Endodermal cell (in vitro differentiated cells): ENCODE measurements around the gene CIBAR2. TPM values are rescaled to one million over a fixed set of nuclear protein-coding genes. Genes with fewer than 3 reads are reported as not detected.

ENCODE experiments used
- DNase-seq: peaks from one replicate; pipeline ENCODE4 v3.0.0-alpha.2; 2017
- H3K27ac ChIP-seq: 2 replicates; pipeline ENCODE4 v1.5.1; 2013; ENCODE audit warnings: mild to moderate bottlenecking, low read depth, low read length, moderate library complexity
- H3K27me3 ChIP-seq: 2 replicates; pipeline ENCODE4 v1.6.1; 2013; ENCODE audit warnings: mild to moderate bottlenecking, low read length, moderate library complexity; ENCODE audit not compliant: insufficient read depth, control insufficient read depth, poor library complexity, severe bottlenecking
- H3K36me3 ChIP-seq: 2 replicates; pipeline ENCODE4 v1.7.0; 2013; ENCODE audit warnings: mild to moderate bottlenecking, low read length, moderate library complexity; ENCODE audit not compliant: control insufficient read depth, insufficient read depth
- H3K4me1 ChIP-seq: one replicate; pipeline ENCODE4 v1.7.0; 2013; ENCODE audit warnings: low read length; ENCODE audit not compliant: control insufficient read depth, insufficient read depth
- H3K4me3 ChIP-seq: 2 replicates; pipeline ENCODE4 v1.5.1; 2013; ENCODE audit warnings: mild to moderate bottlenecking, low read length, moderate library complexity
- H3K9ac ChIP-seq: 2 replicates; pipeline ENCODE4 v1.6.1; 2013; ENCODE audit warnings: mild to moderate bottlenecking, low read length, moderate library complexity; ENCODE audit not compliant: poor library complexity, severe bottlenecking; ENCODE audit errors: extremely low read depth
- H3K9me3 ChIP-seq: 2 replicates; pipeline ENCODE4 v1.6.1; 2013; ENCODE audit warnings: mild to moderate bottlenecking, low read length, moderate library complexity; ENCODE audit not compliant: control insufficient read depth
- H3K27ac Mint-ChIP-seq: 2 replicates; pipeline ENCODE4 v1.8.0; 2020; ENCODE audit warnings: mixed read lengths
- H3K27me3 Mint-ChIP-seq: 2 replicates; pipeline ENCODE4 v1.8.0; 2021; ENCODE audit warnings: mild to moderate bottlenecking, mixed read lengths; ENCODE audit not compliant: insufficient read depth
- H3K36me3 Mint-ChIP-seq: 2 replicates; pipeline ENCODE4 v1.8.0; 2020; ENCODE audit warnings: low read depth, mixed read lengths
- H3K4me1 Mint-ChIP-seq: 2 replicates; pipeline ENCODE4 v1.8.0; 2020; ENCODE audit warnings: mixed read lengths
- H3K4me3 Mint-ChIP-seq: 2 replicates; pipeline ENCODE4 v1.8.0; 2020; ENCODE audit warnings: mild to moderate bottlenecking, moderate library complexity, mixed read lengths
- H3K9me3 Mint-ChIP-seq: 2 replicates; pipeline ENCODE4 v1.8.0; 2020; ENCODE audit warnings: mild to moderate bottlenecking, mixed read lengths
- WGBS, 2 experiments: methylation state at CpG; one replicate each; pipeline versions ENCODE4 v1.1.5 to v1.1.7; 2013; ENCODE audit warnings: missing lambda C conversion rate in 2 of 2, mixed read lengths in 1 of 2; ENCODE audit not compliant: insufficient coverage in 1 of 2, insufficient read length in 1 of 2; 5-methylcytosine and 5-hydroxymethylcytosine counted together
- total RNA-seq, 2 donors: library from RNA; stranded (reverse); fragmentation: NEBNext Ultra II Directional in 1 of 2; extraction: Animal tissue kit (Norgen Biotek cat#: 25700) in 1 of 2; gene quantifications; 2 replicates in 1 of 2; 3 replicates in 1 of 2; pipeline ENCODE4 v1.2.1, GENCODE V29; 2021
- TF ChIP-seq, protein P1 (sequence below): fragments of 200-600 bp; sonication (generic); conservative IDR thresholded peaks from 2 replicates; pipeline ENCODE4 v1.5.0; 2021; ENCODE audit warnings: antibody characterized with exemption, mild to moderate bottlenecking

The CIBAR2 gene
- total RNA-seq, 2 donors from 2014 or later: not detected

DNA sequence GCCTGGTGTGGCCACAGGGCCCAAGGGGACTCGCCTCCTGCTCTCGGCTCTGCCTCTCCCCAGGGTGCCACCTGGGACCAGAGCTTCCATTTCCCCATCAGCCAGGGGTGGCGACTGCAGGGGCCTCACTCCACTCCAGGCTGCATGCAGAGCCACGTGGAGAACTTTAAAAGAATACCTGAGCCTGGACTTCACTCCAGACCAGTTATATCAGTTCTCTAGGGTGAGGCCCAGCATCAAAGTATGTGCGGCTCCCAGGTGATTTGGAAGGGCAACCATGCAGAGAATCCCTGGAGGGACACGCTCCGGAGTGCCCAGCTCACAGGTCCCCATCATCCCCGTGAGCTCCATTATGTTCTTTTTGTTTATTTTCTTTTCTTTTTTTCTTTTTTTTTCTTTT, 44.8 kb downstream of the CIBAR2 start:
- Histone ChIP-seq H3K27ac (no peak overlapping the region), H3K9me3 (no peaks in the 10 kb centered on the region), H3K4me1 (no peaks in the 10 kb centered on the region), H3K27me3 (no peaks in the 10 kb centered on the region), H3K36me3 (no peaks in the 10 kb centered on the region), H3K4me3 (no peak overlapping the region), H3K9ac (no peak overlapping the region)
- Mint-ChIP-seq H3K9me3 (no peaks in the 10 kb centered on the region), H3K4me3 (no peak overlapping the region), H3K27me3 (no peaks in the 10 kb centered on the region), H3K36me3 (peaks cover 14% of the 10 kb centered on the region), H3K27ac (no peak overlapping the region), H3K4me1 (peaks cover 6% of the 10 kb centered on the region)
- no peak for DNase-seq
- TF ChIP-seq, protein P1, sequence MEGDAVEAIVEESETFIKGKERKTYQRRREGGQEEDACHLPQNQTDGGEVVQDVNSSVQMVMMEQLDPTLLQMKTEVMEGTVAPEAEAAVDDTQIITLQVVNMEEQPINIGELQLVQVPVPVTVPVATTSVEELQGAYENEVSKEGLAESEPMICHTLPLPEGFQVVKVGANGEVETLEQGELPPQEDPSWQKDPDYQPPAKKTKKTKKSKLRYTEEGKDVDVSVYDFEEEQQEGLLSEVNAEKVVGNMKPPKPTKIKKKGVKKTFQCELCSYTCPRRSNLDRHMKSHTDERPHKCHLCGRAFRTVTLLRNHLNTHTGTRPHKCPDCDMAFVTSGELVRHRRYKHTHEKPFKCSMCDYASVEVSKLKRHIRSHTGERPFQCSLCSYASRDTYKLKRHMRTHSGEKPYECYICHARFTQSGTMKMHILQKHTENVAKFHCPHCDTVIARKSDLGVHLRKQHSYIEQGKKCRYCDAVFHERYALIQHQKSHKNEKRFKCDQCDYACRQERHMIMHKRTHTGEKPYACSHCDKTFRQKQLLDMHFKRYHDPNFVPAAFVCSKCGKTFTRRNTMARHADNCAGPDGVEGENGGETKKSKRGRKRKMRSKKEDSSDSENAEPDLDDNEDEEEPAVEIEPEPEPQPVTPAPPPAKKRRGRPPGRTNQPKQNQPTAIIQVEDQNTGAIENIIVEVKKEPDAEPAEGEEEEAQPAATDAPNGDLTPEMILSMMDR: no peak
- 60 to 90% methylated on average over 2 to 8 of the region's 8 CpGs for WGBS, 2 experiments

DNA sequence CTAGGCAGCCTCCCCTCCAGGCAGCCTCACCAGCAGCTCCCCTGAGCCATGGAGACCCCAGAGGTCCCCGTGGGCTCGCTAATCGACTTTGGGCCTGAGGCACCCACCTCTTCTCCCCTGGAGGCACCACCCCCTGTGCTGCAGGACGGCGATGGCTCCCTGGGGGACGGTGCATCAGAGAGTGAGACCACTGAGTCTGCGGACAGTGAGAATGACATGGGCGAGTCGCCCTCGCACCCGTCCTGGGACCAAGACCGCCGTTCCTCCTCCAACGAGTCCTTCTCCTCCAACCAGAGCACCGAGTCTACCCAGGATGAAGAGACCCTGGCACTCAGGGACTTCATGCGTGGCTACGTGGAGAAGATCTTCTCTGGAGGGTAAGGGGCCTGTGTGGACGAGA, 45.2 kb downstream of the CIBAR2 start:
- H3K27me3 ChIP-seq: no peaks in the 10 kb centered on the region
- no peak overlapping the region for H3K27ac ChIP-seq
- Mint-ChIP-seq H3K4me3 (no peak overlapping the region), H3K27me3 (no peaks in the 10 kb centered on the region), H3K36me3 (peaks cover 14% of the 10 kb centered on the region), H3K27ac (no peak overlapping the region), H3K9me3 (no peaks in the 10 kb centered on the region), H3K4me1 (peaks cover 10% of the 10 kb centered on the region)
- WGBS, 2 experiments: 96 to 97% methylated on average over 11 to 18 of the region's 18 CpGs
- H3K4me1 ChIP-seq: no peaks in the 10 kb centered on the region
- no peaks in the 10 kb centered on the region for H3K36me3 ChIP-seq
- H3K4me3 ChIP-seq: no peak overlapping the region
- no peaks in the 10 kb centered on the region for H3K9me3 ChIP-seq
- no peak for DNase-seq
- TF ChIP-seq, protein P1: no peak
- H3K9ac ChIP-seq: no peak overlapping the region

DNA sequence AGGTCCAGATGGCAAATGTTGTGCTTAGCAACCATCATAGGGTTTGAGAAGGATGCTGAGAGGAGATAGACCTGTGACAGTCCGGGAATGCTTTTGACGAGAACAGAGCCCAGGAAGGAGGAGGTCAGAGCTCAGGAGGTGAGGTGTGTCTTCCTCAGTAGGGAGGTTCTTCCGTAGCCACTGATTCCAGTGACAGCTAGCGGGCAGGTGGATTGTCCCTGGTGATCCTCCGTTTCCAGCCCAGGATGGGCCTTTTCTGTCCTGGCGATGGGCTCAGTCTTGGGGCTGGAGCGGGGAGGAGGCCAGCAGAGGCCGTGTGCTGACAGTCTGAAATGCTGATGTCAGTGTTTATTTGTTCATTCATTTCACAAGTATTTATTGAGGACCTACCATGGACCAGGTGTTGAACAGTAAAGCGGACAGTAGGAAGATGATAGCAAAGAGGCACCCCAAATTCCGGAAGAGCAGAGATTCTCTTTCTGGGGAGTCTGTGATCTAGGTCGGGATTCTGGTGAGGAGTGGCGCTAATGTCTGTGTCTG, 45.9 kb downstream of the CIBAR2 start:
- no peaks in the 10 kb centered on the region for H3K9me3 ChIP-seq
- H3K4me3 ChIP-seq: no peak overlapping the region
- H3K4me3 Mint-ChIP-seq: no peak overlapping the region
- peaks cover 14% of the 10 kb centered on the region for H3K36me3 Mint-ChIP-seq
- WGBS, 2 experiments: 89 to 94% methylated on average over 10 to 12 of the region's 12 CpGs
- no peak for DNase-seq
- TF ChIP-seq, protein P1: no peak
- no peaks in the 10 kb centered on the region for H3K27me3 ChIP-seq
- H3K27me3 Mint-ChIP-seq: no peaks in the 10 kb centered on the region
- H3K4me1 Mint-ChIP-seq: peaks cover 12% of the 10 kb centered on the region
- H3K9ac ChIP-seq: no peak overlapping the region
- no peak overlapping the region for H3K27ac ChIP-seq
- no peaks in the 10 kb centered on the region for H3K9me3 Mint-ChIP-seq
- no peak overlapping the region for H3K27ac Mint-ChIP-seq
- H3K36me3 ChIP-seq: no peaks in the 10 kb centered on the region
- H3K4me1 ChIP-seq: no peaks in the 10 kb centered on the region
